GM18526 (cell line): ENCODE results near the gene UBQLNL.

ENCODE experiments used
- POLR2A ChIP-seq: IDR thresholded peaks from 3 replicates; pipeline ENCODE4 v1.6.1; 2011; ENCODE audit not compliant: insufficient read length; ENCODE audit errors: extremely low read depth

The UBQLNL gene

GRCh38 chr11:5488385-5488784, 28.1 kb downstream of the UBQLNL start, which contains the start of gene OR52D1:
Gene OR52D1, plus strand, starts transcription at chr11:5488685. Its CDS starts 22 bp downstream, at chr11:5488707.
- TF ChIP-seq POLR2A = no peak

- no peak for TF ChIP-seq POLR2A
These were observed 30.1 kb downstream of the UBQLNL start for GRCh38 chr11:5486421-5486820.

- no peak for TF ChIP-seq POLR2A
These were observed 30.5 kb downstream of the UBQLNL start for GRCh38 chr11:5486003-5486402.

- TF ChIP-seq POLR2A = no peak
These were observed 40.2 kb downstream of the UBQLNL start for GRCh38 chr11:5476186-5476819.

GRCh38 chr11:5473921-5474320, 42.6 kb downstream of the UBQLNL start:
- no peak for TF ChIP-seq POLR2A

GRCh38 chr11:5467527-5467926, 49.0 kb downstream of the UBQLNL start:
- TF ChIP-seq POLR2A = no peak
